Liver (tissue), 3 donors: Measurements from ENCODE around the gene WDR7.

Source experiments
- ATF3 ChIP-seq: IDR thresholded peaks from 2 replicates; pipeline ENCODE4 v1.6.1; 2016; ENCODE audit warnings: antibody characterized with exemption
- CTCF ChIP-seq: fragments of 150-350 bp; IDR thresholded peaks from 2 replicates; pipeline ENCODE4 v1.5.1; 2017; ENCODE audit warnings: improper control_type of control experiment, low read depth, low read length; ENCODE audit not compliant: missing input control
- RXRA ChIP-seq, 2 donors: IDR thresholded peaks; 2 replicates each; pipeline ENCODE4 v1.6.1; 2017 to 2018; ENCODE audit warnings: antibody characterized with exemption in 2 of 2, mild to moderate bottlenecking in 1 of 2
- TAF1 ChIP-seq: conservative IDR thresholded peaks from 2 replicates; pipeline ENCODE4 v1.6.1; 2016; ENCODE audit warnings: antibody characterized with exemption, mild to moderate bottlenecking
- donor health status: healthy.
- donor health status: healthy.

- TF ChIP-seq CTCF (no peak), ATF3 (no peak), TAF1 (no peak), RXRA (IDR thresholded peaks at IDR 0.05) (no peak)
Observed at GRCh38 chr18:56921896-56922480, 270.8 kb downstream of the WDR7 start.
